Islet of Langerhans (tissue), 1 donor: ENCODE results near the gene LPIN1.

Source experiments
- FAIRE-seq: peaks from one replicate; lab custom pipeline; 2011; peaks lifted over from hg19 to GRCh38; lab: Jason Lieb, UNC

LPIN1 gene

GRCh38 chr2:11784747-11785610, 38.5 kb downstream of the LPIN1 start:
- FAIRE-seq: no peak

DNA sequence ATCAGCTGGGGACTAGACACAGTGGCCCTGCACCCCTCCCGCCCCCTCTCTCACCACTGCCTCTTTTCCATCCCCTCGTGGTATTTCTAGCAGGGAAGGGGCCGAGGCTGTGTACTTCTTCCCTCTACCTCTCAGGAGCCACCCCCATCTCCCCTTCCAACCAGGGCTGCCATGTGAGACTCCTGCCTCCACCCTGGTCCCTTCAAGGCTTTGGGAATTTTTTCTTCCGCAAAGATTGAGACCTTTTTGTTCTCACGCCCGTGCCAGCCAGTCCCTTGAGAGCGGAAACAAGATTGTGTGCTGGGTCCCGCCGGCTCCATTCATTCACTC, 39.1 kb downstream of the LPIN1 start:
- no peak for FAIRE-seq

DNA sequence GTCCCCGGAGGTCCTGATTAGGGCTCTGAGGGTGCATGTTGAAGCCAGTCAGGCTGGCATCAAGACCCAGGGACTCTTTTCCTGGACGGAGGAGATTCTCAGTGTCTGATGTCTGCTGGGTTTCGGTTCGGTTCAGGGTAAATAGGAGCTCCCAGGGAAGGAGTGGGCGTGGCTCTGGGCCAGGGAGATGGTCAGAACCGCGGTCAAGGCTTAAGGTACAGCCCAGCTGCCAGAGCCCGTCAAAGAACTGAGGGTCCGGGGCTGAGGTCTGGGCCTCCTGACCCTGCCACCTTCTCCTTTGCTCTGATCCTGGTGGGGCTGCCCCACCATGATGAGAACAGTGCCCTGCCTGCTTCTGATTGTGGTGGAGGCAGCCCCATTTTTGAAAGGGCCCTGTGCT, 39.8 kb downstream of the LPIN1 start:
- no peak for FAIRE-seq

DNA sequence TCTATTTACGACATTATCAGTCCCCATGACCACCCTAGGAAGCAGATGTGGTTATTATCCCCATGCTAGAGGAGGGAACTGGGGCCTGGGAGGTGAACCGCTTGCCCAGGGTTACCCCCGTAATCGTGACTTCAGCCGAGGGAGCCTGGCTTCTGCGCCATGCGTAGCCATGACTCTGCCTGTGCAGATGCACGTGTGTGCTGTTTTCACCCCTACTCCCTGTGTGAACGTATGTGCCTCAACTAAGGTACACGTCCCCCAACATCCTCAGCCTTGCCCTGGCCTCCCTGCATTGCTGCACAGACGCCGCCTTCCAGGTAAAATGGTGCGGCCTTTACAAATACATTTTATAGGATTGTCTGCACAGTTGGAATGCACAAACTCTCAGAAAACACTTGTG, 40.2 kb downstream of the LPIN1 start:
- no peak for FAIRE-seq

GRCh38 chr2:11787991-11788390, 41.6 kb downstream of the LPIN1 start:
- no peak for FAIRE-seq

DNA sequence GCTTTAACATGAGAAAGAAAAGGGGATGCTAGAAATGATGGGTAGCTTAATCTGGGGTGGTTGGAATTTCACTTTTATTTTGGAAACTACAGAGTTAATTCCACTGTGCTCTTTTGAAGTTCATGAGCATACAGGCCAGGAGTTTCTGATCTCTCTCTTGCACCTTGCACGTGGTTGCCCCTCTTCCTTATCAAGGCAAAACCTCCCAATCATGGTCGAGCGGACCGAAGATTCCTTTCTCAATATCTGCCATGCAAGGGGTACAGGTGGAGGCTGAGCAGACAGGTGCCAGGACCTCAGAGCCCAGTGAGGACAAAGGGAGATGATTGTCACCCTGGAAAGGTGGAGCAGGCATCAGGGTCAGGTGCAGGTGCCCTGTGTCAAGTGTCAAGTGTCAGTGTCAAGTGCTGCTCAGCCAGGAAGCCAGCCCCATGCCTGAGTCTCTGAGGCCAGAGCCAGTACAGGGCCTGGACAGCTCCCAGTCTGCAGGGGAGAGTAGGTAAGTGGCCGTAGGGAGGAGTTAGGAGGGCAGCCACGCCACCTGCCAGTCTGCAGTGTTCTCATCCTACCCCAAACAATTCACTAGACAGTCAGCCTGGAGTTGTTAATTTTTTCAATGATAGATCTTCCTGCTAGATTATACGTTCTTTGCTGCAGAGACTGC, 42.2 kb downstream of the LPIN1 start:
- FAIRE-seq: no peak

DNA sequence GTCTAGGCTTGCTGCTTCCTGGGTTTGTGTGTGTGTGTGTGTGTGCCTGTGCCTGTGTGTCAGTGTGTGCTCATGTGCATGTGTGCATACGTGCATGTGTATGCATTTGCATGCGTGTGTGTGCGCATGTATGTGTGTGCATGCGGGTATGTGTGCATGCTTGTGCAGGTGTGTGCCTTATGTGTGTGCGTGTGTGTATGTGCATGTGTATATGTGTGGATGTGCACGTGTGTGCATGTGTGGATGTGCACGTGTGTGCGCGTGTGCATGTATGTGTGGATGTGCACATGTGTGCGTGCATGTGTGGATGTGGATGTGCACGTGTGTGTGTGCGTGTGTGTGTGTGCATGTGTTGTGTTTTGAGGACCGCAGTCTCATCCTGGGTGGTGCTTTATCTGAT, 42.8 kb downstream of the LPIN1 start:
- FAIRE-seq: no peak

DNA sequence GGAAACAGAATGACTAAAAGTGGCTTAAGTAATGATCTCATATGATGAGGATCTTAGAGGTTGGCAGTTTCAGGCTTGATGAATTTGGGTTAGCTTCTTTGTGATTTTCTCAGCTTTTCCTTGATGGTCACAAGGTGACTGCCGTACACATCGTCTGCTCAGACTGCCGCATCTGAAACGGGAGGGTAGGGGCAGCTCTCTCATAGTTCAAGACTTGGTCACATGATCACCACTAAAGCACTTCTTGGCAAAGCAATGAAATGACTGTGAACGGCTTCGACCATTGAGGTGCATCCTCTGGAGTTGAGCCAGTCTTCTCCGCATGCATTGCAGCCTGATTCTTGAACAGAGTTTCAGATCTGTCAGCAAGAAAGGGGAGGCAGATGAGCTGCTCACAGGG, 43.8 kb downstream of the LPIN1 start:
- FAIRE-seq: no peak

DNA sequence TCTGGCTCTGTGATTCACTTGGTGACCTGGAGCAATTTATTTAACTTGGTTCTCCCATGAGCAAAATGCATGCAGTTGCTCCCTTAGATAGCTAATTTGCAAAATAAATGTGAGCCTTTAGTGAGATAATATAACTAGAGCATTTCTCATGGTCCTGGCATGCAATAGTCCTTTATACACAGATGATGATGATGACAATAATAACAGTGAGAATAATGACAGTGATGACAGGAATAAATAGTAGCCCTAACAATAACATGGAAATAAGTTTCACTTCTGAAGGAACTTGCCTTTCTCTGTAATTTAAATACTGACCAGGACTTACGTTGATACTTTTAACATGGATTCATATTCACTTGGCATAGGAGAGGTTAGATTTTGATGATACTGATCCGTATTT, 49.2 kb downstream of the LPIN1 start:
- no peak for FAIRE-seq

GRCh38 chr2:11796190-11797171, 50.0 kb downstream of the LPIN1 start:
- FAIRE-seq: no peak

GRCh38 chr2:11797846-11798245, 51.4 kb downstream of the LPIN1 start:
- no peak for FAIRE-seq

DNA sequence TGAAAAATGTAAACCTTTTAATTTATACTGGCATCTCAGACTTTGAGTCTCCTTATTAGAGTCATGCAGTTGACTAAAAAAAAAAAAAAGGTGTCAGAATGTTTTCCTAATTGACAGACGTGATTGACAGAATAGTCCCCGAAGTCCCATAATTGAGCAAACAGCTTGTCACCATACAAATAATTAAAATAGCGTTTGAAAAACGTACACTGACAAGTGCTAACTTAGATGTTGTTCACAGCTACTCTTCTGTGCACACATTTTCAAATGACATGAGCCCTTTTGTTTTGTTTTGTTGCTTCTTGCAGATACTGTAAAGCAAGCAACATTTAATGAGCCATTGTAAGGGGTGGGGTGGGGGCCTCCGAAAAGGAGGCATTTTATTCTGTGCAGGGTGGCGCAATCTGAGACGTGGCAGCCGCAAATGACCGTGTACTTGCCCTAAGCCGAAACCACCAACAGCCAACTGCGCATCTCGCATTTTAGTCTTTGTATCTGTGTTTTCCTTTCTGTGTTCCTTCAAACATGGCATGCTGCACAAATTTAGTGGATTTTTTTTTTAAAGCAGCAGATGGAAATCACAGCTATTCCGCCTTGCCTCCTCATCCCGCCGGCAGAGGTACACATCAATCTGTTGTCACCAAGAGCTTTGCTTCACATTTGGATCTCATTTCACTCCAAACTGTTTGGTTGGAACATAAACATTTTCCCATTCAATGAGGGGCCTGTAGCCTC, 52.4 kb downstream of the LPIN1 start:
- no peak for FAIRE-seq

GRCh38 chr2:11799826-11800225, 53.4 kb downstream of the LPIN1 start:
- no peak for FAIRE-seq

GRCh38 chr2:11802782-11803191, 56.4 kb downstream of the LPIN1 start:
- FAIRE-seq: no peak

DNA sequence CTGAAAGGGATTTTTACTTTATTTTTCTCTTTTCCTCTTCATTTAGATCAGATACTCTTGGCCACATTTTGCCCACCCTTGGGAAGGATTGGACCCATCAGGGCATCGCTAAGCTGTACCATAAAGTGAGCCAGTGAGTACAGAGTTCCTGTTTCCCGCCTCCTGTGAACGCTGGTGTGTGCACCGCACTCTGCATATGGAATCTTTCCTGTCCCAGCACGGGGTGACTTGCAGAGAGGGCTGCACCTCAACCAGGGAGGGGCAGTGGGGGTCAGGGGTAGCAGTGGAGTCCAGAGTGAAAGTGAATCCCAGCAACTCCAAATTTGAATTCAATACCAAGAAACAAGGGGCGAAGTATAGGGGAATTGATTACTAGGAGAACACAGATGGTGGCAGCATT, 58.6 kb downstream of the LPIN1 start:
- no peak for FAIRE-seq

GRCh38 chr2:11805920-11806319, 59.5 kb downstream of the LPIN1 start:
- FAIRE-seq: no peak

DNA sequence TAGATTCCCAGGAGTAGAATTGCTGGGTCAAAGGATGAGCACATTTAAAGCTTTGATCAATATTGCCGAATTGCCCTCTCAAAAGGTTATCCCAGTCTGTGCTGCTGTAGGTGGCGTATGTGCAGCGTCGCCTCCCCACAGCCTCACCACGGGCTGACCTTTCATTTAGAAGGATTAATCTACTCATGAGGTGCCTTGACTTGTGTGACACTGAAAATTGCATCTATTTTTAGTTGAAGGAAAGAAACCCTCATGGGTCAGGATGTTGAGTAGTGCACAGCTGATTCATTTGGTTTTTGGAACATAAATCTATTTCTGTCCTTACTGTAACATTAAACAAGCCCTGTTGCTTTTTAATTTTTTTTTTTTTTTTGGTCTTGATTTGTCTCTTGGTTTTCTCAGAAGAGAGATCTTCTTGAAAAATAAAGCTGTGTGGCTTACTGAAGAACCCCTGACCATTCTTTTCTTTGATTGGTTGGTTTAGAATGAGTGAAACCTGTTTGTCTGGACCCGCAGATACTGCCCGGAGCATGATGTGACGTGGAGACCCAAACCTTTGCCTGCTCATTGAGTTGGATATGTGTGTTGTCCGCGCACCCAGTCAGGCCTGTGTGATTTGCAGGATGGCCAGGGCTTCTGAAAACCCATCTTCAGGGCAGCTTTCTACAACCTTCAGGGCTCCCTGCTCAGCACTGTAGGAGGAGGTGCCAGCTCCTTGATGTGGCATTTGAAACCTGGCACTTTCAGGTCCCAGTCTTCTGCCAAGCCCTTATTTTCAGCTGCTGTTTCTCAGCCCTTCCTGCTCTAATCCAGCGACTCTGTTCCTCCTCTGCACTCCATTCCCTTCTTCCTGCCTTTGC, 61.0 kb downstream of the LPIN1 start:
- FAIRE-seq: no peak

- no peak for FAIRE-seq
These were observed 61.6 kb downstream of the LPIN1 start for GRCh38 chr2:11808016-11808400.

DNA sequence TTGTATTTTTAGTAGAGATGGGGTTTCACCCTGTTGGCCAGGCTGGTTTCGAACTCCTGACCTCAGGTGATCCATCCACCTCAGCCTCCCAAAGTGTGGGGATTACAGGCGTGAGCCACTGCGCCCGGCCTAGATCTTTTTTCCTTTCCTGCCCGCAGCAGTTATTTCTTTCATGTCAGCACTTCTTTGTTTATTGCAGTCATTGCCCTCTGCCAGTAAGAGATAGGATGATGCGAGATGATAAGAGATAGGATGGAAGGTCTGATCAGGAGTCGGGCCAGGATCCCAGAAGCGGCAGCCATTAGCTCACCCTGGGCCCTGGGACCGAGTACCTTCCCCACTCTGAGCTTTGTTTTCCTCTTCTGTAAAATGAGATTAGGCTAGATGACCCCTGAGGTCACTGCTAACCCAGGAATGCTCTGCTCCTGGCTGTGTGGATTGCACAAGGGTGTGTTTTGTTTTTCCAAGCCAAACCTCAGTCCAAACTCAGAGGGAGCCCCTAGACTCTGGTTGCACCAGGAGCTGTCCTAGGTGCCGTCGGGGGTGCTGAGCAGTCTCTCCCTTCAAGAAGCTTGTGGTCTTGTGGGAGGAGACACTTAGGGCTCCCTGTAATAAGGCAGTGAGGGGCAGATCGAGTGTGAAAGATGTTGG, 63.3 kb downstream of the LPIN1 start:
- no peak for FAIRE-seq

GRCh38 chr2:11810237-11810977, 64.0 kb downstream of the LPIN1 start:
- no peak for FAIRE-seq
